GM23248 (cell line): ENCODE results near the gene VWA2.

Source experiments
- EZH2 ChIP-seq: fragments of 200-600 bp; sonication (generic); IDR thresholded peaks from 2 replicates; pipeline ENCODE4 v1.6.1; 2018; ENCODE audit warnings: antibody characterized with exemption, mild to moderate bottlenecking; ENCODE audit not compliant: insufficient read depth, poor library complexity, severe bottlenecking
- EZH2phosphoT487 ChIP-seq: fragments of 200-600 bp; sonication (generic); IDR thresholded peaks from 2 replicates; pipeline ENCODE4 v1.6.1; 2018; ENCODE audit warnings: antibody characterized with exemption, moderate library complexity, mild to moderate bottlenecking, low read depth; ENCODE audit not compliant: insufficient read depth

DNA sequence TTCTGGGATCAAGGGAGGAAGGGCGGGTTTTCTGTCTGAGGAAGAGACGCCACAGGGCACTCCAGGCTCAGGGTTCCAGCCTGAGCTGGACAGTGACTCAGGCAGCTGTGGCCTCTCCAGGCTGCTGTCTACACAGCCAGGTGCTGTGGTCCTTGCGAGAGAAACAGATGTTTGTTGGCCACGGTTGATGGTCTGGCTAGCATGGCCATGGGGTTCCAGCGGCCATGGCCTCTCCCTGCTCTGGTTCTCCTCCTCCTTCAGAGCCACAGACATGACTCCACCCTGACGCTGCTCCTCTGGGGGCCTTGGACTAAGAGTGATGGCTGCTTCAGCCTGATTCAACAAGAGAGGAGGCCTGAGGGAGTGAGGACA is 89.4 kb downstream of the VWA2 start:
- no peak for TF ChIP-seq EZH2
- no peak for TF ChIP-seq EZH2phosphoT487
